HepG2 (cell line): ENCODE data around the gene ZNF621. TPM values are rescaled to one million over a fixed set of nuclear protein-coding genes. Genes with fewer than 3 reads are reported as not detected.

Source experiments
- EEA1 ChIP-seq: sonication (generic); formaldehyde crosslinking; IDR thresholded peaks from 2 replicates; pipeline ENCODE4 v1.5.1; 2020; ENCODE audit warnings: mild to moderate bottlenecking, missing genetic modification reagents, borderline replicate concordance
- FOXK1 ChIP-seq: sonication (generic); formaldehyde crosslinking; IDR thresholded peaks from 2 replicates; pipeline ENCODE4 v1.4.0; 2020; ENCODE audit warnings: low read depth, missing genetic modification reagents, borderline replicate concordance
- GABPA ChIP-seq, 2 experiments: IDR thresholded peaks; 2 replicates each; pipeline ENCODE4 v1.6.1; 2011 to 2016; ENCODE audit warnings: low read depth in 2 of 2, low read length in 1 of 2, missing biosample characterization in 1 of 2, missing genetic modification characterization in 1 of 2
- KDM3A ChIP-seq: IDR thresholded peaks from 2 replicates; pipeline ENCODE4 v1.6.1; 2018; ENCODE audit warnings: low read depth, missing compliant biosample characterization
- NFYB ChIP-seq: sonication (generic); formaldehyde crosslinking; IDR thresholded peaks from 2 replicates; pipeline ENCODE4 v1.4.0; 2020; ENCODE audit warnings: missing genetic modification reagents
- NR2C2 ChIP-seq: sonication (generic); formaldehyde crosslinking; IDR thresholded peaks from 2 replicates; pipeline ENCODE4 v1.4.0; 2020; ENCODE audit warnings: missing genetic modification reagents, mild to moderate bottlenecking, moderate library complexity, borderline replicate concordance
- PHF8 ChIP-seq: sonication (generic); formaldehyde crosslinking; IDR thresholded peaks from 2 replicates; pipeline ENCODE4 v1.5.0; 2020; ENCODE audit warnings: missing genetic modification reagents
- SPEN ChIP-seq: sonication (generic); formaldehyde crosslinking; IDR thresholded peaks from 2 replicates; pipeline ENCODE4 v1.5.1; 2020; ENCODE audit warnings: low read depth, mild to moderate bottlenecking, missing genetic modification reagents
- XRCC5 ChIP-seq: fragments of 200-400 bp; formaldehyde crosslinking; optimal IDR thresholded peaks from 2 replicates; pipeline ENCODE3; 2017; ENCODE audit warnings: mild to moderate bottlenecking, low read length
- ZFP90 ChIP-seq: sonication (generic); formaldehyde crosslinking; IDR thresholded peaks from 2 replicates; pipeline ENCODE4 v1.8.0; 2022; ENCODE audit warnings: missing genetic modification reagents, mild to moderate bottlenecking, inconsistent platforms, borderline replicate concordance
- ZMYM2 ChIP-seq: sonication (generic); formaldehyde crosslinking; IDR thresholded peaks from 2 replicates; pipeline ENCODE4 v1.8.0; 2022; ENCODE audit warnings: mild to moderate bottlenecking, missing genetic modification reagents
- ZNF501 ChIP-seq: sonication (generic); formaldehyde crosslinking; IDR thresholded peaks from 2 replicates; pipeline ENCODE4 v1.5.1; 2020; ENCODE audit warnings: mild to moderate bottlenecking, moderate library complexity, missing genetic modification reagents
- polyA plus RNA-seq, 8 experiments: library from polyadenylated mRNA; depleted of rRNA in 3 of 8; stranded (reverse) in 7 of 8; unstranded in 1 of 8; fragments of >200 nt; fragmentation: Illumina TruSeq in 4 of 8; extraction: Trizol in 4 of 8; gene quantifications; 2 replicates each; pipeline versions ENCODE4 v1.2.1 to v1.2.3, GENCODE V29; 2011 to 2016; ENCODE audit warnings: low read depth in 4 of 8, missing spikeins in 1 of 8, mixed read lengths in 1 of 8; ENCODE audit not compliant: insufficient read depth in 1 of 8
- total RNA-seq, 5 experiments: library from RNA; depleted of rRNA; stranded (reverse); fragments of >200 nt; fragmentation: Illumina TruSeq; extraction: Trizol; gene quantifications; 2 replicates each; pipeline ENCODE4 v1.2.3, GENCODE V29; 2016; ENCODE audit warnings: low read depth in 1 of 5
- TF ChIP-seq, protein P1 (sequence below): sonication (generic); formaldehyde crosslinking; IDR thresholded peaks from 2 replicates; pipeline ENCODE4 v1.4.0; 2020; ENCODE audit warnings: missing genetic modification reagents, borderline replicate concordance
- TF ChIP-seq, protein P2 (sequence below): sonication (generic); formaldehyde crosslinking; IDR thresholded peaks from one replicate; pipeline ENCODE4 v1.5.1; 2020; ENCODE audit warnings: mild to moderate bottlenecking, missing genetic modification reagents; ENCODE audit errors: not compliant biosample characterization

The ZNF621 gene
- total and polyA plus RNA-seq, 2 of the 13 experiments (the other 11 are each of a cell fraction or from before 2014, with no cell fraction given) = 13.2 to 14.9 TPM

DNA sequence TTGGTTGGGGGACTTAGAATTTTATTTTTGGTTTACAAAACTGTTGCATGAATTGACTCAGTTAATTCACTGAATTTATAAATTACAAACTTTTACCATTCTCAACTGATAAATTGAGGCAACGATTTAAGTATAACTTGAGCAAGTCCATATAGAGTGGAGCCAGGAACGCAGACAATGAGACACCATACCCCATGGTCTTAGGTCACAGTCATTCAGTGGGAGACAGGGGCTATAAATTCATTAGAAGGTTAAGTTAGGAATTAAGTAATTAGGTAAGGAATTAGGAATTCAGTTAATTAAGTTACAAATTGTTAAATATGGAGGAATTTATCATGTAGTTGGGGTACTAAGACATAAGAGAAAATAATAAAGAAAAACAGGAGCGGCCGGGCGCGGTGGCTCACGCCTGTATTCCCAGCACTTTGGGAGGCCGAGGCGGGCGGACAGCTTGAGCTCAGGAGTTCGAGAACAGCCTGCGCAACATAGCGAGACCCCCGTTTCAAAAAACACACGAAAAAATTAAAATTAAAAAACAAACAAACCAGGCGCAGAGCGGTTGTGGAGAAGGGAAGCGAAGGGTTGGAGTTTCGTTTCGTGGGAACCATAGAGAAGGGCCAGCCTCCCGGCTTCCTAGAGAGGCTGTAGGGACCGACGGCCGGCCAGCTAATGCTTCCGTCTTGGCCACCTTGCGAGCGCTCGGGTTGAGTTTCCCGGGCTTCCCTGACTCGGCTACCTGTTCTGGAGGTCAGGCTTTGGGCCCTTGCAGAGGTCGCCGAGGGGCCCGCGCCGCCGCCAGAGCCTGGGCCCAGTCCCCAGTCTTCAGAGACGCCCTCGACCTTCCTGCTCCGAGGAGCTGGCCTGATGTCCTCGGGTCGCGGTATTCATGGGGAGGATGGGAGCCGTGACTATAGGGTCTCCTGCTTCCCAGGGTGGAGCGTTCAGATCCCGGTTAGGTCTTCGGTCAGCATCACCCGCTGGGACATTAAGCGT is 48.0 kb upstream of the ZNF621 start, which contains the start of gene ZNF619 (continued):
- TF ChIP-seq PHF8 (CRISPR knock-in tag) = peak; percentile 87
- TF ChIP-seq ZMYM2 (CRISPR knock-in tag) = peak; percentile 53; the same call in 1 of the 2 replicates
- peak; percentile 46 for TF ChIP-seq XRCC5
- peak; percentile 64 for TF ChIP-seq SPEN (CRISPR knock-in tag)
- 0 out of 2 replicates have a peak, but pooled peaks have one; percentile 13 for TF ChIP-seq NFYB (CRISPR knock-in tag)
- TF ChIP-seq, protein P1, sequence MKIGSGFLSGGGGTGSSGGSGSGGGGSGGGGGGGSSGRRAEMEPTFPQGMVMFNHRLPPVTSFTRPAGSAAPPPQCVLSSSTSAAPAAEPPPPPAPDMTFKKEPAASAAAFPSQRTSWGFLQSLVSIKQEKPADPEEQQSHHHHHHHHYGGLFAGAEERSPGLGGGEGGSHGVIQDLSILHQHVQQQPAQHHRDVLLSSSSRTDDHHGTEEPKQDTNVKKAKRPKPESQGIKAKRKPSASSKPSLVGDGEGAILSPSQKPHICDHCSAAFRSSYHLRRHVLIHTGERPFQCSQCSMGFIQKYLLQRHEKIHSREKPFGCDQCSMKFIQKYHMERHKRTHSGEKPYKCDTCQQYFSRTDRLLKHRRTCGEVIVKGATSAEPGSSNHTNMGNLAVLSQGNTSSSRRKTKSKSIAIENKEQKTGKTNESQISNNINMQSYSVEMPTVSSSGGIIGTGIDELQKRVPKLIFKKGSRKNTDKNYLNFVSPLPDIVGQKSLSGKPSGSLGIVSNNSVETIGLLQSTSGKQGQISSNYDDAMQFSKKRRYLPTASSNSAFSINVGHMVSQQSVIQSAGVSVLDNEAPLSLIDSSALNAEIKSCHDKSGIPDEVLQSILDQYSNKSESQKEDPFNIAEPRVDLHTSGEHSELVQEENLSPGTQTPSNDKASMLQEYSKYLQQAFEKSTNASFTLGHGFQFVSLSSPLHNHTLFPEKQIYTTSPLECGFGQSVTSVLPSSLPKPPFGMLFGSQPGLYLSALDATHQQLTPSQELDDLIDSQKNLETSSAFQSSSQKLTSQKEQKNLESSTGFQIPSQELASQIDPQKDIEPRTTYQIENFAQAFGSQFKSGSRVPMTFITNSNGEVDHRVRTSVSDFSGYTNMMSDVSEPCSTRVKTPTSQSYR = no peak
- no peak for TF ChIP-seq KDM3A
- TF ChIP-seq ZFP90 = 0 out of 2 replicates have a peak, but pooled peaks have one; percentile 66
- peak; percentile 52; the same call in 1 of the 2 replicates for TF ChIP-seq ZNF501
- 0 out of 2 replicates have a peak, but pooled peaks have one; percentile 21 for TF ChIP-seq FOXK1 (CRISPR knock-in tag)
- TF ChIP-seq GABPA (IDR thresholded peaks at IDR 0.05; ENCODE audit: low read depth, low read length) = peak; percentile 42
- peak; percentile 83 for TF ChIP-seq GABPA (CRISPR knock-in tag; IDR thresholded peaks at IDR 0.05; ENCODE audit: low read depth)
- no peak for TF ChIP-seq EEA1 (CRISPR knock-in tag)
- TF ChIP-seq, protein P2, sequence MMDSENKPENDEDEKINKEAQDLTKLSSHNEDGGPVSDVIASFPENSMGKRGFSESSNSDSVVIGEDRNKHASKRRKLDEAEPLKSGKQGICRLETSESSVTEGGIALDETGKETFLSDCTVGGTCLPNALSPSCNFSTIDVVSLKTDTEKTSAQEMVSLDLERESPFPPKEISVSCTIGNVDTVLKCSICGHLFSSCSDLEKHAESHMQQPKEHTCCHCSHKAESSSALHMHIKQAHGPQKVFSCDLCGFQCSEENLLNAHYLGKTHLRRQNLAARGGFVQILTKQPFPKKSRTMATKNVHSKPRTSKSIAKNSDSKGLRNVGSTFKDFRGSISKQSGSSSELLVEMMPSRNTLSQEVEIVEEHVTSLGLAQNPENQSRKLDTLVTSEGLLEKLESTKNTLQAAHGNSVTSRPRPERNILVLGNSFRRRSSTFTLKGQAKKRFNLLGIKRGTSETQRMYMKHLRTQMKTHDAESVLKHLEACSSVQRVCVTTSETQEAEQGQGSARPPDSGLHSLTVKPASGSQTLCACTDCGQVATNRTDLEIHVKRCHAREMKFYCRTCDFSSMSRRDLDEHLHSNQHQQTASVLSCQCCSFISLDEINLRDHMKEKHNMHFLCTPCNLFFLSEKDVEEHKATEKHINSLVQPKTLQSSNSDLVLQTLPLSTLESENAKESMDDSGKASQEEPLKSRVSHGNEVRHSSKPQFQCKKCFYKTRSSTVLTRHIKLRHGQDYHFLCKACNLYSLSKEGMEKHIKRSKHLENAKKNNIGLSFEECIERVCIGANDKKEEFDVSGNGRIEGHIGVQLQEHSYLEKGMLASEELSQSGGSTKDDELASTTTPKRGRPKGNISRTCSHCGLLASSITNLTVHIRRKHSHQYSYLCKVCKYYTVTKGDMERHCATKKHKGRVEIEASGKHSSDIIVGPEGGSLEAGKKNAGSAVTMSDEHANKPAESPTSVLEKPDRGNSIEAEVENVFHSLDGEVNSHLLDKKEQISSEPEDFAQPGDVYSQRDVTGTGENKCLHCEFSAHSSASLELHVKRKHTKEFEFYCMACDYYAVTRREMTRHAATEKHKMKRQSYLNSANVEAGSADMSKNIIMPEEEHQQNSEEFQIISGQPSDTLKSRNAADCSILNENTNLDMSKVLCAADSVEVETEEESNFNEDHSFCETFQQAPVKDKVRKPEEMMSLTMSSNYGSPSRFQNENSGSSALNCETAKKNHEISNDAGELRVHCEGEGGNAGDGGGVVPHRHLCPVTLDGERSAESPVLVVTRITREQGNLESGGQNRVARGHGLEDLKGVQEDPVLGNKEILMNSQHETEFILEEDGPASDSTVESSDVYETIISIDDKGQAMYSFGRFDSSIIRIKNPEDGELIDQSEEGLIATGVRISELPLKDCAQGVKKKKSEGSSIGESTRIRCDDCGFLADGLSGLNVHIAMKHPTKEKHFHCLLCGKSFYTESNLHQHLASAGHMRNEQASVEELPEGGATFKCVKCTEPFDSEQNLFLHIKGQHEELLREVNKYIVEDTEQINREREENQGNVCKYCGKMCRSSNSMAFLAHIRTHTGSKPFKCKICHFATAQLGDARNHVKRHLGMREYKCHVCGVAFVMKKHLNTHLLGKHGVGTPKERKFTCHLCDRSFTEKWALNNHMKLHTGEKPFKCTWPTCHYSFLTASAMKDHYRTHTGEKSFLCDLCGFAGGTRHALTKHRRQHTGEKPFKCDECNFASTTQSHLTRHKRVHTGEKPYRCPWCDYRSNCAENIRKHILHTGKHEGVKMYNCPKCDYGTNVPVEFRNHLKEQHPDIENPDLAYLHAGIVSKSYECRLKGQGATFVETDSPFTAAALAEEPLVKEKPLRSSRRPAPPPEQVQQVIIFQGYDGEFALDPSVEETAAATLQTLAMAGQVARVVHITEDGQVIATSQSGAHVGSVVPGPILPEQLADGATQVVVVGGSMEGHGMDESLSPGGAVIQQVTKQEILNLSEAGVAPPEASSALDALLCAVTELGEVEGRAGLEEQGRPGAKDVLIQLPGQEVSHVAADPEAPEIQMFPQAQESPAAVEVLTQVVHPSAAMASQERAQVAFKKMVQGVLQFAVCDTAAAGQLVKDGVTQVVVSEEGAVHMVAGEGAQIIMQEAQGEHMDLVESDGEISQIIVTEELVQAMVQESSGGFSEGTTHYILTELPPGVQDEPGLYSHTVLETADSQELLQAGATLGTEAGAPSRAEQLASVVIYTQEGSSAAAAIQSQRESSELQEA = peak; percentile 37
- peak; percentile 74 for TF ChIP-seq NR2C2
